Measurements from ENCODE around the gene FKBP3.

GRCh38 chr14:45082420-45082819 lies 51.9 kb downstream of the FKBP3 start:
- TF ChIP-seq CTCF (IDR thresholded peaks at IDR 0.05) (no peak), POLR2AphosphoS5 (IDR thresholded peaks at IDR 0.05) (no peak), POLR2A (IDR thresholded peaks at IDR 0.05) (no peak)
